Vagina (tissue), 2 donors: ENCODE measurements around the gene GALNT7. TPM values are rescaled to one million over a fixed set of nuclear protein-coding genes. Genes with fewer than 3 reads are reported as not detected.

ENCODE experiments used
- DNase-seq, 2 donors: peaks; one replicate each; pipeline ENCODE4 v3.0.0-alpha.2; 2017; ENCODE audit errors: extremely low spot score in 2 of 2
- H3K27ac ChIP-seq: fragments of 200-600 bp; sonication (generic); one replicate; pipeline ENCODE4 v1.5.1; 2019
- H3K27me3 ChIP-seq: fragments of 200-600 bp; sonication (generic); one replicate; pipeline ENCODE4 v1.5.1; 2019
- H3K36me3 ChIP-seq, 2 donors: fragments of 200-600 bp; sonication (generic); one replicate each; pipeline ENCODE4 v1.5.1; 2017 to 2019
- H3K4me1 ChIP-seq: fragments of 200-600 bp; sonication (generic); one replicate; pipeline ENCODE4 v1.5.1; 2019
- H3K4me3 ChIP-seq, 2 donors: fragments of 200-600 bp; sonication (generic); 1 replicate in 1 of 2; 2 replicates in 1 of 2; pipeline ENCODE4 v1.5.1; 2016 to 2019
- H3K9me3 ChIP-seq: fragments of 200-600 bp; sonication (generic); one replicate; pipeline ENCODE4 v1.5.1; 2019
- CTCF ChIP-seq, 3 experiments: fragments of 450-650 bp in 2 of 3; fragments of 200-600 bp in 1 of 3; sonication (generic) in 1 of 3; IDR thresholded peaks; one replicate each; pipeline ENCODE4 v1.5.1; 2017 to 2019; ENCODE audit warnings: antibody characterized with exemption in 3 of 3, mild to moderate bottlenecking in 2 of 3, moderate library complexity in 2 of 3
- POLR2A ChIP-seq, 2 donors: fragments of 450-650 bp; IDR thresholded peaks; one replicate each; pipeline ENCODE4 v1.6.1; 2017; ENCODE audit warnings: antibody characterized with exemption in 2 of 2, mild to moderate bottlenecking in 2 of 2, moderate library complexity in 2 of 2
- POLR2AphosphoS5 ChIP-seq, 2 donors: sonication (generic); formaldehyde crosslinking; IDR thresholded peaks; one replicate each; pipeline ENCODE4 v1.9.0; 2017; ENCODE audit warnings: antibody characterized with exemption in 2 of 2, mild to moderate bottlenecking in 2 of 2, low read depth in 1 of 2; ENCODE audit not compliant: insufficient read depth in 1 of 2
- intact Hi-C: fragments of 100-400 bp; cut with DNase I; formaldehyde crosslinking; loops from one replicate; pipeline ENCODE4 v1.15.1; 2023
- total RNA-seq: library from RNA; depleted of rRNA; stranded (reverse); fragments of >200 nt; gene quantifications from one replicate; pipeline ENCODE4 v1.2.3, GENCODE V29; 2016

The GALNT7 gene
- total RNA-seq, 1 donor from 2014 or later: 9.1 TPM

GRCh38 chr4:173264684-173265185 lies 96.1 kb downstream of the GALNT7 start:
- no peaks in the 10 kb centered on the region for H3K27me3 ChIP-seq
- no peak overlapping the region for H3K4me3 ChIP-seq
- no peaks in the 10 kb centered on the region for H3K9me3 ChIP-seq
- no peaks in the 10 kb centered on the region for H3K36me3 ChIP-seq
- H3K27ac ChIP-seq: no peak overlapping the region
- peaks cover 7% of the 10 kb centered on the region for H3K4me1 ChIP-seq
- no peak for DNase-seq
- intact Hi-C loops: loop anchor here (5.0 kb wide), 1 partner anchor 252 kb away; no protein-coding TSS in a partner anchor
- TF ChIP-seq POLR2AphosphoS5 (IDR thresholded peaks at IDR 0.05; ENCODE audit: insufficient read depth in 1 of 2, low read depth in 1 of 2): no peak
- no peak for TF ChIP-seq CTCF (IDR thresholded peaks at IDR 0.05)
- TF ChIP-seq POLR2A (IDR thresholded peaks at IDR 0.05): no peak

- intact Hi-C loops: no loop called here
- H3K4me3 ChIP-seq: no peak overlapping the region
- H3K27ac ChIP-seq: no peak overlapping the region
- no peaks in the 10 kb centered on the region for H3K36me3 ChIP-seq
- no peak for DNase-seq
- no peak for TF ChIP-seq POLR2AphosphoS5 (IDR thresholded peaks at IDR 0.05; ENCODE audit: insufficient read depth in 1 of 2, low read depth in 1 of 2)
- TF ChIP-seq CTCF (IDR thresholded peaks at IDR 0.05): no peak
- no peak for TF ChIP-seq POLR2A (IDR thresholded peaks at IDR 0.05)
- H3K4me1 ChIP-seq: peaks cover 7% of the 10 kb centered on the region
- H3K27me3 ChIP-seq: no peaks in the 10 kb centered on the region
- no peaks in the 10 kb centered on the region for H3K9me3 ChIP-seq
Observed at GRCh38 chr4:173265751-173266150, 97.1 kb downstream of the GALNT7 start.

GRCh38 chr4:173267711-173268110 lies 99.1 kb downstream of the GALNT7 start:
- TF ChIP-seq CTCF (IDR thresholded peaks at IDR 0.05) (no peak), POLR2A (IDR thresholded peaks at IDR 0.05) (no peak), POLR2AphosphoS5 (IDR thresholded peaks at IDR 0.05; ENCODE audit: insufficient read depth in 1 of 2, low read depth in 1 of 2) (no peak)
- H3K9me3 ChIP-seq: no peaks in the 10 kb centered on the region
- no peak for DNase-seq
- H3K4me3 ChIP-seq: no peak overlapping the region
- H3K27ac ChIP-seq: no peak overlapping the region
- H3K36me3 ChIP-seq: no peaks in the 10 kb centered on the region
- intact Hi-C loops: no loop called here
- peaks cover 7% of the 10 kb centered on the region for H3K4me1 ChIP-seq
- no peaks in the 10 kb centered on the region for H3K27me3 ChIP-seq

- H3K4me3 ChIP-seq: no peak overlapping the region
- H3K27me3 ChIP-seq: no peaks in the 10 kb centered on the region
- no peak overlapping the region for H3K27ac ChIP-seq
- intact Hi-C loops: no loop called here
- H3K4me1 ChIP-seq: peaks cover 5% of the 10 kb centered on the region
- no peaks in the 10 kb centered on the region for H3K36me3 ChIP-seq
- no peak for DNase-seq
- TF ChIP-seq POLR2AphosphoS5 (IDR thresholded peaks at IDR 0.05; ENCODE audit: insufficient read depth in 1 of 2, low read depth in 1 of 2) (no peak), POLR2A (IDR thresholded peaks at IDR 0.05) (no peak), CTCF (IDR thresholded peaks at IDR 0.05) (no peak)
- H3K9me3 ChIP-seq: no peaks in the 10 kb centered on the region
Observed at GRCh38 chr4:173269280-173269679, 100.7 kb downstream of the GALNT7 start.

GRCh38 chr4:173270312-173271027 lies 101.9 kb downstream of the GALNT7 start:
- H3K4me1 ChIP-seq: no peaks in the 10 kb centered on the region
- H3K9me3 ChIP-seq: no peaks in the 10 kb centered on the region
- H3K27me3 ChIP-seq: no peaks in the 10 kb centered on the region
- TF ChIP-seq CTCF (IDR thresholded peaks at IDR 0.05) (no peak), POLR2A (IDR thresholded peaks at IDR 0.05) (no peak), POLR2AphosphoS5 (IDR thresholded peaks at IDR 0.05; ENCODE audit: insufficient read depth in 1 of 2, low read depth in 1 of 2) (no peak)
- intact Hi-C loops: no loop called here
- H3K4me3 ChIP-seq: no peak overlapping the region
- DNase-seq: no peak
- no peaks in the 10 kb centered on the region for H3K36me3 ChIP-seq
- H3K27ac ChIP-seq: no peak overlapping the region
